Gastroesophageal sphincter (tissue), 3 donors: ENCODE results near the gene CDH1.

Experiments used
- CTCF ChIP-seq, 4 experiments: fragments of 200-600 bp in 2 of 4; fragments of 450-650 bp in 2 of 4; sonication (generic) in 1 of 4; IDR thresholded peaks; one replicate each; pipeline ENCODE4 v1.5.1; 2017 to 2019; ENCODE audit warnings: antibody characterized with exemption in 4 of 4, mild to moderate bottlenecking in 2 of 4, moderate library complexity in 2 of 4
- EP300 ChIP-seq: sonication (generic); formaldehyde crosslinking; IDR thresholded peaks from one replicate; pipeline ENCODE4 v1.6.1; 2017; ENCODE audit warnings: antibody characterized with exemption, mild to moderate bottlenecking
- POLR2A ChIP-seq, 2 donors: fragments of 450-650 bp; IDR thresholded peaks; one replicate each; pipeline ENCODE4 v1.6.1; 2017; ENCODE audit warnings: antibody characterized with exemption in 2 of 2, mild to moderate bottlenecking in 2 of 2, moderate library complexity in 1 of 2
- POLR2AphosphoS5 ChIP-seq: sonication (generic); formaldehyde crosslinking; IDR thresholded peaks from one replicate; pipeline ENCODE4 v1.6.1; 2017; ENCODE audit warnings: antibody characterized with exemption

- TF ChIP-seq CTCF (IDR thresholded peaks at IDR 0.05) = no peak
- no peak for TF ChIP-seq POLR2AphosphoS5
- no peak for TF ChIP-seq POLR2A (IDR thresholded peaks at IDR 0.05)
- TF ChIP-seq EP300 = no peak
Observed at GRCh38 chr16:68698091-68698490, 39.0 kb upstream of the CDH1 start.
